Thyroid gland (tissue), 4 donors: Measurements from ENCODE around the gene CFAP410. TPM values are rescaled to one million over a fixed set of nuclear protein-coding genes. Genes with fewer than 3 reads are reported as not detected.

Experiments
- DNase-seq, 2 donors: peaks; one replicate each; pipeline ENCODE4 v3.0.0-alpha.2; 2019
- H3K27ac ChIP-seq, 3 donors: fragments of 200-600 bp; sonication (generic); 1 replicate in 2 of 3; 2 replicates in 1 of 3; pipeline ENCODE4 v1.5.1; 2016 to 2019; ENCODE audit warnings: mild to moderate bottlenecking in 1 of 3, moderate library complexity in 1 of 3
- H3K27me3 ChIP-seq: fragments of 200-600 bp; sonication (generic); one replicate; pipeline ENCODE4 v1.5.1; 2019
- H3K36me3 ChIP-seq, 2 donors: fragments of 200-600 bp; sonication (generic); one replicate each; pipeline ENCODE4 v1.5.1; 2016 to 2019
- H3K4me1 ChIP-seq, 2 donors: fragments of 200-600 bp; sonication (generic); one replicate each; pipeline ENCODE4 v1.5.1; 2017 to 2019
- H3K4me3 ChIP-seq, 3 donors: fragments of 200-600 bp; sonication (generic); replicated peaks in 1 of 3; 1 replicate in 2 of 3; 2 replicates in 1 of 3; pipeline ENCODE4 v1.5.1; 2016; ENCODE audit warnings: mild to moderate bottlenecking in 1 of 3
- H3K9me3 ChIP-seq: fragments of 200-600 bp; sonication (generic); one replicate; pipeline ENCODE4 v1.5.1; 2017
- POLR2A ChIP-seq, 2 donors: fragments of 450-650 bp; IDR thresholded peaks; one replicate each; pipeline ENCODE4 v1.6.1; 2017; ENCODE audit warnings: antibody characterized with exemption in 2 of 2, mild to moderate bottlenecking in 2 of 2, moderate library complexity in 1 of 2
- WGBS, 2 donors: methylation state at CpG; one replicate each; pipeline ENCODE4 v1.1.5; 2017; 5-methylcytosine and 5-hydroxymethylcytosine counted together
- intact Hi-C: fragments of 100-400 bp; cut with DNase I; formaldehyde crosslinking; loops from one replicate; pipeline ENCODE4 v1.15.1; 2023
- total RNA-seq, 4 donors: library from RNA; depleted of rRNA; stranded (reverse); fragments of >200 nt; gene quantifications; one replicate each; pipeline ENCODE4 v1.2.3, GENCODE V29; 2016
- TF ChIP-seq, protein P1 (sequence below), 6 experiments: fragments of 200-600 bp in 3 of 6; fragments of 450-650 bp in 3 of 6; sonication (generic) in 3 of 6; IDR thresholded peaks; one replicate each; pipeline ENCODE4 v1.5.1; 2016 to 2019; ENCODE audit warnings: antibody characterized with exemption in 6 of 6, mild to moderate bottlenecking in 2 of 6, inconsistent platforms in 1 of 6, moderate library complexity in 1 of 6

CFAP410 gene
- total RNA-seq, 4 donors from 2014 or later, result 55.2 to 93.4 (median 64.1) TPM

DNA sequence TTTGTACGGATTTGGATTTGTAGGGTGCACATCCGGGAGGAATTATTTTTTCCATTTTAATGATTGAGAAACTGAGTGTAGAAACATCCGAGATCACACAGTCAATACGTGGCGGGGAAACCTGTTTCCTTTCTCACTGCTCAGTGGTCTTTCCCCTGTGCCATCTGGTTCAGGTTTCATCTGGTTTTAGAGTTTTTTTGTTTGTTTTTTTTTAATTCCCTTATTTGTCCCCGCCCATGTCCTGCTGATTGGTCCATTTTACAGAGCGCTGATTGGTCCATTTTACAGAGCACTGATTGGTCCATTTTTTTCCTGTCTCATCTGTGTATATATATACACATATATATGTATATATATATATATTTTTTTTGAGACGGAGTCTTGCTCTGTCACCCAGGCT, 20.2 kb upstream of the CFAP410 start:
- H3K36me3 ChIP-seq, result no peaks in the 10 kb centered on the region
- no peak overlapping the region for H3K4me3 ChIP-seq
- intact Hi-C loops, result no loop called here
- TF ChIP-seq, protein P1, sequence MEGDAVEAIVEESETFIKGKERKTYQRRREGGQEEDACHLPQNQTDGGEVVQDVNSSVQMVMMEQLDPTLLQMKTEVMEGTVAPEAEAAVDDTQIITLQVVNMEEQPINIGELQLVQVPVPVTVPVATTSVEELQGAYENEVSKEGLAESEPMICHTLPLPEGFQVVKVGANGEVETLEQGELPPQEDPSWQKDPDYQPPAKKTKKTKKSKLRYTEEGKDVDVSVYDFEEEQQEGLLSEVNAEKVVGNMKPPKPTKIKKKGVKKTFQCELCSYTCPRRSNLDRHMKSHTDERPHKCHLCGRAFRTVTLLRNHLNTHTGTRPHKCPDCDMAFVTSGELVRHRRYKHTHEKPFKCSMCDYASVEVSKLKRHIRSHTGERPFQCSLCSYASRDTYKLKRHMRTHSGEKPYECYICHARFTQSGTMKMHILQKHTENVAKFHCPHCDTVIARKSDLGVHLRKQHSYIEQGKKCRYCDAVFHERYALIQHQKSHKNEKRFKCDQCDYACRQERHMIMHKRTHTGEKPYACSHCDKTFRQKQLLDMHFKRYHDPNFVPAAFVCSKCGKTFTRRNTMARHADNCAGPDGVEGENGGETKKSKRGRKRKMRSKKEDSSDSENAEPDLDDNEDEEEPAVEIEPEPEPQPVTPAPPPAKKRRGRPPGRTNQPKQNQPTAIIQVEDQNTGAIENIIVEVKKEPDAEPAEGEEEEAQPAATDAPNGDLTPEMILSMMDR (IDR thresholded peaks at IDR 0.05), result no peak
- no peak for TF ChIP-seq POLR2A (IDR thresholded peaks at IDR 0.05)
- H3K4me1 ChIP-seq, result no peaks in the 10 kb centered on the region
- 87 to 93% methylated on average over 8 of the region's 8 CpGs for WGBS, 2 donors
- H3K9me3 ChIP-seq, result no peaks in the 10 kb centered on the region
- H3K27ac ChIP-seq, result no peak overlapping the region
- no peak for DNase-seq
- H3K27me3 ChIP-seq, result no peaks in the 10 kb centered on the region

DNA sequence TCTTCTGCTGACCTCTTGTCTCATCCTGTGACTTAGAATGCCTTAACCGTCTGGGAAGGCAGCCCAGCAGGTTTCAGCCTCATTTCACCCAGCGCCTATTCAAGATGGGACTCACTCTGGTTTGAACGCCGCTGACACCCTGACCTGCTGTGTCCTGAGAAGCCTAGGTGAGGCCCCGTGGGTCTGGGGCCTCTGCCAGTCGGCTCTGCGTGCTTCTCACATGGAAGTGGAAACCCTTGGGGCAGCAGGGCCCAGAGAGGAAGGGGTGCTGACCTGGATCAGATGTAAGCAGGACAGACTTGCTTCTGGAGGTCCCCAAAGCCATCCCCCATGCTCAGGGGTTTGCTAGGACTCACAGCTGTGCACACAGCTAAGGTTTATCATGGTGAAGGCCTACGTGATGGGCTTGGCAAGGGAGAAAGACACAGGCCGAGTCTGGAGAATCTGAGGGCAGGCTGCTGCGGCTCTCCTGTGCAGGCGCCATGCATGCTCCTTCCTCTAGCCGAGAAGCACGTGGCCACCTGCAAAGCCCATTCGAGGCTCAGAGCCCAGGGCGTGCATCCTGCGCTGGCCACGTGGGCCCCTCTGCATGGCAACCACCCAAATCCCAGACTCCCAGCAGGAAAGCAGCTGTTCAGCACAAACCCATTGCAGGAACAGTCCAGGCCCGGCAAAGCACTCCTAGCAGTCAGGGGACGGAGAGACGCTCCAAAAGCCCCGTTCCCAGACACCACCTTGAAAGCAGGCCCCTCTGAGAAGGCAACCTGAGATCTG, 18.1 kb upstream of the CFAP410 start:
- H3K9me3 ChIP-seq, result no peaks in the 10 kb centered on the region
- no peak overlapping the region for H3K4me3 ChIP-seq
- WGBS, 2 donors, result 79 to 83% methylated on average over 17 to 21 of the region's 21 CpGs
- no peaks in the 10 kb centered on the region for H3K4me1 ChIP-seq
- TF ChIP-seq, protein P1 (IDR thresholded peaks at IDR 0.05), result no peak
- TF ChIP-seq POLR2A (IDR thresholded peaks at IDR 0.05), result no peak
- no peak for DNase-seq
- H3K27ac ChIP-seq, result no peak overlapping the region
- intact Hi-C loops, result no loop called here
- no peaks in the 10 kb centered on the region for H3K27me3 ChIP-seq
- H3K36me3 ChIP-seq, result no peaks in the 10 kb centered on the region

DNA sequence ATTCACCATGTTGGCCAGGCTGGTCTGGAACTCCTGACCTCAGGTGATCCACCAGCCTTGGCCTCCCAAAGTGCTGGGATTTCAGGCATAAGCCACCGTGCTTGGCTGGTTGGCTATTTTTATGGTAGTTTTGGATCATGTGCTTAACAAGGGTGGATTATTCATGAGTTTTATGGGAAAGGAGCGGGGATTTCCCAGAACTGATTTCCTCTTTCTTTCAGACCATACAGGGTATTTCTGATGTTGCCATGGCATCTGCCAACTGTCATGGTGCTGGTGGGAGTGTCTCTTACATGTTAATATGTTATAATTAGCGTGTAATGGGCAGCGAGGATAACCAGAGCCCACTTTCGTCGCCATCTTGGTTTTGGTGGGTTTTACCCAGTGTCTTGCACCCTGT, 17.4 kb upstream of the CFAP410 start:
- Histone ChIP-seq H3K36me3 (no peaks in the 10 kb centered on the region), H3K27ac (no peak overlapping the region), H3K9me3 (no peaks in the 10 kb centered on the region), H3K27me3 (no peaks in the 10 kb centered on the region), H3K4me3 (no peak overlapping the region), H3K4me1 (no peaks in the 10 kb centered on the region)
- DNase-seq, result no peak
- intact Hi-C loops, result no loop called here
- WGBS, 2 donors, result 89 to 93% methylated on average over 6 of the region's 6 CpGs
- no peak for TF ChIP-seq POLR2A (IDR thresholded peaks at IDR 0.05)
- TF ChIP-seq, protein P1 (IDR thresholded peaks at IDR 0.05), result no peak

DNA sequence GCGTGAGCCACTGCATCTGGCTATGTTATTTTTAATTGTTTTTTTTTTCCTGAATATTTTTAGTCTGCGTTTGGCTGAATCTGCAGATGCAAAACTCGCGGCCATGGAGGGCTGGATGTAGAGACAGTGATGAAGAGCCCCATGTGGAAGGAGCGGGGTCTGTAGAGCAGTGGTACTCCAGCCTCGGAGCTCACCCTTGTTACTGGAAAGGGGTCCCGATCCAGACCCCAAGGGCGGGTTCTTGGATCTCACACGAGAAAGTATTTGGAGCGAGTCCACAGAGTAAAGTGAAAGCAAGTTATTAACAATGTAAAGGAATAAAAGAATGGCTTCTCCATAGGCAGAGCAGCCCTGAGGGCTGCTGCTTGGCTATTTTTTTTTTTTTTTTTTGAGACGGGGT, 17.0 kb upstream of the CFAP410 start:
- no peak for TF ChIP-seq POLR2A (IDR thresholded peaks at IDR 0.05)
- TF ChIP-seq, protein P1 (IDR thresholded peaks at IDR 0.05), result no peak
- H3K4me3 ChIP-seq, result no peak overlapping the region
- 79 to 93% methylated on average over 11 of the region's 11 CpGs for WGBS, 2 donors
- intact Hi-C loops, result no loop called here
- DNase-seq, result no peak
- peaks cover 1% of the 10 kb centered on the region for H3K27me3 ChIP-seq
- no peaks in the 10 kb centered on the region for H3K36me3 ChIP-seq
- H3K27ac ChIP-seq, result no peak overlapping the region
- no peaks in the 10 kb centered on the region for H3K4me1 ChIP-seq
- no peaks in the 10 kb centered on the region for H3K9me3 ChIP-seq
